KMS-11 (cell line): ENCODE measurements around the gene SACM1L.

Source experiments
- H2AFZ ChIP-seq: fragments of 200-600 bp; sonication (generic); 2 replicates; pipeline ENCODE4 v1.6.1; 2016; ENCODE audit warnings: antibody characterized with exemption, mixed run types, low read depth
- H3K27ac ChIP-seq: fragments of 200-600 bp; sonication (generic); 2 replicates; pipeline ENCODE4 v1.6.1; 2016; ENCODE audit warnings: mild to moderate bottlenecking, mixed run types
- H3K27me3 ChIP-seq: fragments of 200-600 bp; sonication (generic); 2 replicates; pipeline ENCODE4 v1.6.1; 2017; ENCODE audit warnings: mild to moderate bottlenecking, low read depth, mixed run types, moderate library complexity; ENCODE audit not compliant: insufficient read depth
- H3K36me3 ChIP-seq: fragments of 200-600 bp; sonication (generic); 2 replicates; pipeline ENCODE4 v1.6.1; 2017; ENCODE audit warnings: mild to moderate bottlenecking, mixed run types; ENCODE audit not compliant: insufficient read depth
- H3K4me1 ChIP-seq: fragments of 200-600 bp; sonication (generic); 2 replicates; pipeline ENCODE4 v1.6.1; 2016; ENCODE audit warnings: mild to moderate bottlenecking, low read depth, mixed run types; ENCODE audit not compliant: poor library complexity, severe bottlenecking
- H3K4me2 ChIP-seq: fragments of 200-600 bp; sonication (generic); 2 replicates; pipeline ENCODE4 v1.7.0; 2016; ENCODE audit warnings: mild to moderate bottlenecking, mixed run types
- H3K4me3 ChIP-seq: fragments of 200-600 bp; sonication (generic); IDR thresholded peaks from 2 replicates; pipeline ENCODE4 v1.6.1; 2017; ENCODE audit warnings: low read depth, low read length, mixed read lengths; ENCODE audit not compliant: insufficient read depth
- H3K79me2 ChIP-seq: fragments of 200-600 bp; sonication (generic); 2 replicates; pipeline ENCODE4 v1.6.1; 2016; ENCODE audit warnings: low read depth, mixed run types; ENCODE audit not compliant: insufficient read depth
- H3K9ac ChIP-seq: fragments of 200-600 bp; sonication (generic); 2 replicates; pipeline ENCODE4 v1.6.1; 2016; ENCODE audit warnings: mild to moderate bottlenecking, mixed run types
- H4K20me1 ChIP-seq: fragments of 200-600 bp; sonication (generic); 2 replicates; pipeline ENCODE4 v1.6.1; 2016; ENCODE audit warnings: mild to moderate bottlenecking, mixed run types; ENCODE audit not compliant: insufficient read depth
- TF ChIP-seq, protein P1 (sequence below): fragments of 200-600 bp; sonication (generic); conservative IDR thresholded peaks from 2 replicates; pipeline ENCODE4 v1.6.1; 2017; ENCODE audit warnings: low read depth, mild to moderate bottlenecking, antibody characterized with exemption, low read length, moderate library complexity, mixed read lengths

The SACM1L gene

DNA sequence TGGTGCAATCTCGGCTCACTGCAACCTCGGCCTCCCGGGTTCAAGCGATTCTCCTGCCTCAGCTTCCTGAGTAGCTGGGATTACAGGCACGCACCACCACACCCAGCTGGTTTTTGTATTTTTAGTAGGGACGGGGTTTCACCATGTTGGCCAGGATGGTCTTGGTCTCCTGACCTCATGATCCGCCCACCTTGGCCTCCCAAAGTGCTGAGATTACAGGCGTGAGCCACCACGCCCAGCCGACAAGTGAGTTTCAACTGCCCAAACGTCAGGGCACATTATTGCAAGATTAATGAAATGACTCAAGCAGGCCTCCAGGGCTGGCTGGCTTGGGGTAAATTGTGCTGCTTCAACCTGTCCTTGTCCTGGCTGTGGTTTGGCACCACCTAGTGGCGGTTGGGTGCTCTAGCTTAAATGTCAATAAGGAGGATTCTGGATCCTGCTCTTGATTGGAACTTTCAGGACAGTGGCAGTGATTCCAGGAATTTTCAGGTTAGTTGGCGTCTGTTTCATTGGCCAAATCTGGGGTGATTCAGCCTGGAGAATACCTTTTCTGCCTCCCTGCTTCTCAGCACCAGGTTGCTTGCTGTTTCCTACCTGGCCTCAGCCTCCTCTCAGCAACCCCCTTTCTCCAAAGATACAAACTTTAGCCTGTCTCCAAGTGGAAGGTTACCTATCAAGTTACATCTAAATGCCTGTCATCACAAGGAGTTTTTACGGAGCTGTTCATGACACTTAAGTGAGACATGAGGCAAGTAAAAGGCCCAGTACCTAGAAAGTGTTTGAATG lies 32.4 kb upstream of the SACM1L start:
- Histone ChIP-seq H2AFZ (no peak overlapping the region), H3K9ac (no peak overlapping the region), H4K20me1 (no peaks in the 10 kb centered on the region; the same call in 1 of the 2 replicates), H3K4me2 (peak overlapping the region; percentile 46; the same call in 1 of the 2 replicates), H3K79me2 (peaks cover 75% of the 10 kb centered on the region), H3K27me3 (no peaks in the 10 kb centered on the region), H3K36me3 (no peaks in the 10 kb centered on the region), H3K4me3 (no peak overlapping the region), H3K4me1 (peaks cover 81% of the 10 kb centered on the region), H3K27ac (peak overlapping the region; percentile 75; the same call in 1 of the 2 replicates)
- TF ChIP-seq, protein P1, sequence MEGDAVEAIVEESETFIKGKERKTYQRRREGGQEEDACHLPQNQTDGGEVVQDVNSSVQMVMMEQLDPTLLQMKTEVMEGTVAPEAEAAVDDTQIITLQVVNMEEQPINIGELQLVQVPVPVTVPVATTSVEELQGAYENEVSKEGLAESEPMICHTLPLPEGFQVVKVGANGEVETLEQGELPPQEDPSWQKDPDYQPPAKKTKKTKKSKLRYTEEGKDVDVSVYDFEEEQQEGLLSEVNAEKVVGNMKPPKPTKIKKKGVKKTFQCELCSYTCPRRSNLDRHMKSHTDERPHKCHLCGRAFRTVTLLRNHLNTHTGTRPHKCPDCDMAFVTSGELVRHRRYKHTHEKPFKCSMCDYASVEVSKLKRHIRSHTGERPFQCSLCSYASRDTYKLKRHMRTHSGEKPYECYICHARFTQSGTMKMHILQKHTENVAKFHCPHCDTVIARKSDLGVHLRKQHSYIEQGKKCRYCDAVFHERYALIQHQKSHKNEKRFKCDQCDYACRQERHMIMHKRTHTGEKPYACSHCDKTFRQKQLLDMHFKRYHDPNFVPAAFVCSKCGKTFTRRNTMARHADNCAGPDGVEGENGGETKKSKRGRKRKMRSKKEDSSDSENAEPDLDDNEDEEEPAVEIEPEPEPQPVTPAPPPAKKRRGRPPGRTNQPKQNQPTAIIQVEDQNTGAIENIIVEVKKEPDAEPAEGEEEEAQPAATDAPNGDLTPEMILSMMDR, result peak; percentile 73

DNA sequence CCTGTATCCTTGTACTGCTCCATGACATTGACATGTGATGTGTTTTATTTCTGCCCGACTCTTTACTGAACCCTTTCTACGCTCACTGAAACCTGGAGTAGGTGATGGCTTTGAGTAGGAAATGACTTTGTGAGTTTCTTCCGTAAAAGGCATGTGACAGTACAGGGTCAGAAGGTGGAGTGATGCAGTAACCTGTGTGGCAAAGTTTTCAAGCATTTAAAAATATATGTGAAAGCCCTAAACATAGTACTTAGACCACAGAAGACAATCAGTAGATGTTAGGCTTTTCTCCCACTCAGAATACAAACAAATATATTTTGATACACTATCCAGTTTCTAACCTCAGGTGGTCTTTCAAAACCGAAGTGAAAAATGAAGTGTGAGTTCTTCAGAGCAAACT lies 31.3 kb upstream of the SACM1L start:
- Histone ChIP-seq H3K4me1 (peaks cover 76% of the 10 kb centered on the region), H3K79me2 (peaks cover 70% of the 10 kb centered on the region), H3K36me3 (no peaks in the 10 kb centered on the region), H3K27me3 (no peaks in the 10 kb centered on the region), H3K4me2 (peak overlapping the region; percentile 46), H3K9ac (no peak overlapping the region), H2AFZ (no peak overlapping the region), H3K4me3 (no peak overlapping the region), H4K20me1 (no peaks in the 10 kb centered on the region), H3K27ac (peak overlapping the region; percentile 25; the same call in 1 of the 2 replicates)
- TF ChIP-seq, protein P1, result no peak

DNA sequence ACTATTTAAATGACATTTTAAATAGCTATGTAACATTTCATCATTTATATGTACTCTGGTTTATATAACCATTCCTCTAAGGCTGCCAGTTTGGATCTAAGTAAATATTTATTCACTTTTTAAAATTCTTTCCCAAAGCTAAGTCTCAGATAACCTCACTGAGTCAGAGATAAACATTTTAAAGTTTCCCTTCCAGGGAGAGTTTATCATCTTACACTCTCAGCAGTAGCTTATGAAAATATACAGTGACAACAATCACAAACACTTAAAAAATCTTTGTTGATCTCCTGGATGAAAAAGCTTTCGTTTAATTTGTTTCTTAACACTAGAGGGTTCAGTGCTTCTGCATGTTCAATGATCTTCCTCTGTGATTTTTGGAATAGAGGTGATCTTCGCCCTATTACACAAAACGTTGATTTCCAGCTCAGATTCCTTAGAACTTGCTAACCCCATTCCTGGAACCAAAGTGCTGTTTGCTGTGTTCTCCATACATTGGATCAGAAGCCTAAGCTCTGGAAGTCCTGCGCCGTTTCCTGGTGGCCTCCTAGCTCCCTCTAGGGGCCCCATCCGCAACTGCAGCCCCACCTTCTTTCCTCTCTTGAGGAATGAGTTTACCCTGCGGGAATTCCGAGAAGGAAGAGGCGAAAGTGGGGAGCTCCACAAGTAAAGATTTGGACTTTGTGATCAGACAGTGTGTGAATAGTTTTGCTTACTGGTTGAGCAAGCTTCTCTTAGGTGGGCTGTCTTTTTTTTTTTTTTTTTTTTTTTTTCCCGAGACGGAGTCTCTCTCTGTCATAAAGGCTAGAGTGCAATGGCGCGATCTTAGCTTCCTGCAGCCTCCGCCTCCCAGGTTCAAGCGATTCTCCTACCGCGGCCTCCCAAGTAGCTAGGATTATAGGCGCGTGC lies 29.3 kb upstream of the SACM1L start:
- Histone ChIP-seq H3K4me3 (no peak overlapping the region), H3K79me2 (peaks cover 79% of the 10 kb centered on the region), H3K36me3 (no peaks in the 10 kb centered on the region)

DNA sequence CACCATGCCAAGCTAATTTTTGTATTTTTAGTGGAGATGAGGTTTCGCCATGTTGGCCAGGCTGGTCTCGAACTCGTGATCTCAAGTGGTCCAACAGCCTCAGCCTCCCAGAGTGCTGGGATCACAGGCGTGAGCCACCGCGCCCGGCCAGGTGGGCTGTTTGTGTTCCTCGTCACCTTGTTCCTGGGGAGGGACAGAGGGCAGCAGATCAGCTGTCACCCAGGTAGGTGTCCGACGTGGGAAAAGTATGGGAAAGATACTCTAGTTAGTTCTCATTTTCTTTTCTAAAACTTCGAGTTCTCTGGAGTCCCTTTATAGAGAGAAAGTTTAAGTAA lies 28.7 kb upstream of the SACM1L start:
- no peak overlapping the region for H3K27ac ChIP-seq
- H3K79me2 ChIP-seq, result peaks cover 78% of the 10 kb centered on the region
- TF ChIP-seq, protein P1, result no peak

More for the DNA sequence above, 29.3 kb upstream of the SACM1L start:
- TF ChIP-seq, protein P1, result peak; percentile 79
- Histone ChIP-seq H3K27me3 (no peaks in the 10 kb centered on the region), H3K9ac (no peak overlapping the region), H3K4me1 (peaks cover 74% of the 10 kb centered on the region), H3K27ac (no peak overlapping the region), H3K4me2 (no peak overlapping the region), H4K20me1 (0 out of 2 replicates have a peak, but pooled peaks cover 7% of the 10 kb centered on the region), H2AFZ (no peak overlapping the region)

More for the DNA sequence above, 28.7 kb upstream of the SACM1L start:
- no peaks in the 10 kb centered on the region for H3K36me3 ChIP-seq
- no peak overlapping the region for H3K9ac ChIP-seq
- no peak overlapping the region for H3K4me2 ChIP-seq
- H2AFZ ChIP-seq, result no peak overlapping the region
- no peaks in the 10 kb centered on the region for H3K27me3 ChIP-seq
- 0 out of 2 replicates have a peak, but pooled peaks cover 9% of the 10 kb centered on the region for H4K20me1 ChIP-seq
- H3K4me1 ChIP-seq, result peaks cover 74% of the 10 kb centered on the region
- no peak overlapping the region for H3K4me3 ChIP-seq
